Cerebellar cortex (tissue), 1 donor: ENCODE measurements around the gene STT3A.
"Not testable (repeated sequence)": the region's sequence is repeated elsewhere in the genome, so short reads cannot be mapped to it uniquely, and the experiment has no call there.

Experiments used
- DNase-seq: peaks from one replicate; pipeline ENCODE4 v3.0.0-alpha.2; 2015; ENCODE audit warnings: low spot score

The STT3A gene

DNA sequence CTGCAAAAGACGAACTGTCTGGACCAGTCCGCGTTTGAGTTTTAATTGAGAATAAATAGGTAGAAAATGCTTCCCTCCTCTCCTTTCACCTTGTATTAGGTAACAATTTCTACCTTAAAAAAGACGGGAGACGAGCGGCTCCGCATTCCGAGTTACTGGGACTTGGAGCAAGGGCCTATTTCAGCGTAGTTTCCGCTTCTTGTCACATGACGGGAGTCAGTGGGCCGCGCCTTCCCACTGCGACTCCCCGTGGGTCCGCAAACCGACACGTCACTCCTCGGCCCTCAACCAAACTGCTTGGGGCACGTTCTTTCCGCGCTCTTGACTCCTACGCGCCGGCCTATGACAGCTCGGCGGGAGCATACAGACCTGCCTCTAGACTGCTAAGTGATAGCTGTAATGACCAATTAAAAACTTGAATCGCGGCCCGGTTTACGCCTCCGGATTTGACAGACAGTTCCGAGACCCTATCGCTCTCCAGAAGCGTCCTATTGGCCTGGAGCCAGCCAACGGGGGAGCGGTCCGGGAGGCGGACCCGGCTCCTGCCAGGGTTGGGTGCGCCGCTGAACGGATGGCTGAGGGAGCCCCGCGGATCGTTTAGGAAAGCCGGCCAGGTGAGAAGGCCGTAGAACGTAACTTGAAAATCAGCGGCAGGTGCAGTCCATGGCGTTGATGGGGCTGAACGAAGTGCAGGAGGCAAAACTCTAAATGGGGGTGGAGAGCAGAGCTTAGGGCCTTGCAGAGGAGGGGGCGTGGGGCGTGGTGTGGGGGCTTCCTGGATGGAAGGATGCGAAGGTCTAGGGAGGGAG lies at the start of gene STT3A:
Gene STT3A (plus strand): TSS at position 548 of the 809 bp plus-strand sequence. CDS start 3,064 bp downstream, outside the sequence.
- DNase-seq, result peak; percentile 100

DNA sequence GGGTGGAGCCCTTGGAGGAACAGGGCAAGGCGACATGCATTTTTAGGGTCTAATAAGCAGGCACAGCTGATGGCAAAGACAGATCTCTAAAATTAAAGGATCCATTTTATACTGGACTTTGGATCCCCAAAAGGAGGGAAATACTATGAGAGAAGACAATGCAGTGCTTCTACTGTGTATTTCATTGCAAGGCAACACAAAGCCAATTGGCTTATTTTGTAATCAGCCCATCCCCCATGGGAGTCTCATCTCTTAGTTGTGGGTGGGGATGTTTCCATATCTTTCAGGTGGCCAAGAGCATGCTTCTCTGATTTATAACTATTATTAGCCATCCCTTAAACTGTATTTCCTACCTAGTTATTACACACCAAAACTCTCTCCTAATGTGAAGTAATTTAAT lies 41.9 kb upstream of the STT3A start:
- DNase-seq, result no peak

DNA sequence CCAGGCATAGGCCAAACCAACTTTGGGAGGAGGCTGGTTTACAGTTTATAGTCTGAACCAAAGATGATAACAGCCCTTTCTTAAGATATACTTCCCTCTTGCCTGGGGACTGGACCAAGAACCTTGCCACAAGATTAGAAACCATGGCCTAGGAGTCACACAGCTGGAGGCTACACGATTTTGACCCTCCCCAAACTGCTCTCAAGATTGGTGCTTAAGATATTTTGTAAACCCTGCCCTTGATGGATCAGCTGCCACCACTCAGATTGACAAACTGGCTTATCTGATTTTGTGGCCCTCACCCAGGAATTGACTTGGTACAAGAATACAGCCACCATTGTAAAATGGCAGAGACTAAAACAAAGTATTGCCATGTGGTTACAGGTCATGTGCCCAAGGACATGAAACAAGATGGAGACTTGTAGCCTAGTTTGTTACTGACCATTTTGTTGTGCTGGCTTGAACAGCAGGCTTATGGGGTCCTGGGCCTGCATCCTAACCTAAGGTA lies 40.8 kb upstream of the STT3A start:
- no peak for DNase-seq

DNA sequence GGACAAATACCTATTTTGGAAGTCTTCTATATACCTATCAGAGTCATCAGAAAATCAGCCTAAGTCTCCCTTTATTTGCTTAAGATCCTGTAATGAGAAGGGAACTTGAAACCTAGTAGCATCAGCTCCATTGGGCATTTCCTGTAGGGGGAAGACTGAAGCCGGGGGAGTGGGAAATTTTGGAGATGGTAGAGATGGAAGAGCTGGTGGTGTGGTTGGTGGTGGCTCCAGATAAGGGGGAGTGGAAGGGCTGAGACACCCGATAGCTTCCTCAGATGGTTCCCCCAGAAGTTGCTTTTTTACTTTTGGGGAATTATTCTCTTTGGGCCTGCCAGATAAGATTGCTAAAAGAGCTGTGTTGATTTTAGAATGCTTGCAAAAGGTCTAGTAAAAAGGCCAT lies 39.7 kb upstream of the STT3A start:
- DNase-seq, result no peak

DNA sequence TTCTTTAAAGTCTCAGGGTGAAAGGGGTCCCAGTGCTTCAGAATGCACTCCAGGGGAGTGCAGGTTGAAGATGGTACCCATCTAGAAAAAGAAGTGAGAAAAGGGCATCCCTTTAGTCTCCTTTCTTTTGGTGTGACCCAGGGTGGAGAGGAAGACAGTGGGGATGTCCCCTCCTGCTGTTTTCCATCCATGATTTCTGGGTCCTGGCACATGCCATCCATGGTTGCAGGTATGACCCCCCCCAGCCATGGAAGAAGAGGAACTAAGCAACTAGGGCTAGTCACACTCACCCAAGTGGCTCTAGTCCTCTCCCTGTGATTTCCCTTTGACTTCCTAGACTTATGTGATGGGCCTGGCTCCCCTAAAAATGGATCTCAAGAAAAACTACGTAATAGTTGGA lies 39.3 kb upstream of the STT3A start:
- DNase-seq, result no peak

DNA sequence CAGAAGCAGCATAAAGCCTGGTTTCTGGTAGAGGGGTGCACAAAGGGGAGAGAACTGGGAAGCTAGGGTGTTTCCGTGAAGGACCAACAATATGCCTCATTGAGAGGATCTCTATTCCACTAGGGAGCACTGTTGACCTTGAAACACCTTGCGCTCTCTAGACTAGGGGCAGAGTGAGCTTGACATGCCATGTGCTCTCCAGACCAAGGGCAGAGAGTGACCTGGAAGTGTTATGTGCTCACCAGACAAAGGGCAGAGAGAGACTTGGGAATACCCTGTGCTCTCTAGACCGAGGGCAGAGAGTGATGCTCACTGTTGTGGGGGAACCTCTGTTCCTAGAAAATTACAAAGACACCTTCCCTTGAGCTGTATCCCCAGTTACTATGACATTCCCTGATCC lies 38.6 kb upstream of the STT3A start:
- no peak for DNase-seq

DNA sequence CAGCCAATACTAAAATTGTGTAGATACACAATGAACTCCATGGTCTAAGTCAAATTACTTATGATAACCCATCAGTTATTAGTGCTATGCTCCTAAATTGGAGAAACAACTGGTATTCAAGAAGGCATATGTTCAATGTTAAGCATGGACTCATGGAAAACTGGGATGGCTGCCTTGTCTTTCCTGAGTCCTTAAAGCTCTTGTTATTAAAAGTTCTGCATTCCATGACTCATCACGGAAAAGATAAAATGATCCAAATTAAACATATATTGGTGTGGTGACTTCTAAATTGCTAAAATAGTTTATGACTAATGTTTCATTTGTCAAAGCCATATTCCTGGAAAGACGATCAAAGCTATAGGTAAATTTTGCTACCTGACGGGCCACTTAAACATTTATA lies 32.8 kb upstream of the STT3A start:
- DNase-seq, result no peak

DNA sequence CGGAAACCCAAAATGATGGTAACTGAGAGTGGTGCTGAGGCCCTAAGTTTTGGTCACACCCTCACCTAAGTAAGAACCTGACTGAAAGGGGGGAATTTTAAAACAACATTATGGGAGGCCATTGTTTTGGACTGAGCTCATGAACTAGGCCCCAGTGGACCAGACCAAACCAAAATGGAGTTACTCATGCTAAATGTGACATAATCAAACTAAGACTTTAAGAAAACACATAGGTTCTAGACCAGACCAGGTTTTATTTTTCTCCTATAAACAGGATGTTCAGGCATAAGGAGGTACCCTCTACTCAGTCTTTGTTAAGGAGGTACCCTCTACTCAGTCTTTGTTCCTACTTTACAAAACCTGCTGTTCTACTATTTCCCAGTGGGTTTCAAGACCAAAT lies 30.7 kb upstream of the STT3A start:
- no peak for DNase-seq

DNA sequence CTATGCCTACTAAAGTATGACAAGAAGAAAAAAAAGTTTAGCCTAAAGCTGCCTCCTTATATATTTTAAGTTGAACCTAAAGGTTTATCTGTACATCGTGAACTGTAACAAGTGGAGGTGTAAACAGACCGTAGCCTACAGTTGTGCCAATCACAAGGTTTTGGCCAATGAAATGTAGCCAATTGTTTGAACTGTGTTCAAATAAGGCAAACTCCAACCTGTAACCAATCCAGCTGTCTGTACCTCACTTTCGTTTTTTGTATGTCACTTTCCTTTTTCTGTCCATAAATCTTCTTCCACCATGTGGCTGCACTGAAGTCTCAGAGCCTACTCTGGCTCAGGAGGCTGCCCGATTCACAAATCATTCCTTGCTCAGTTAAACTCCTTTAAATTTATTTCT lies 30.2 kb upstream of the STT3A start:
- no peak for DNase-seq

DNA sequence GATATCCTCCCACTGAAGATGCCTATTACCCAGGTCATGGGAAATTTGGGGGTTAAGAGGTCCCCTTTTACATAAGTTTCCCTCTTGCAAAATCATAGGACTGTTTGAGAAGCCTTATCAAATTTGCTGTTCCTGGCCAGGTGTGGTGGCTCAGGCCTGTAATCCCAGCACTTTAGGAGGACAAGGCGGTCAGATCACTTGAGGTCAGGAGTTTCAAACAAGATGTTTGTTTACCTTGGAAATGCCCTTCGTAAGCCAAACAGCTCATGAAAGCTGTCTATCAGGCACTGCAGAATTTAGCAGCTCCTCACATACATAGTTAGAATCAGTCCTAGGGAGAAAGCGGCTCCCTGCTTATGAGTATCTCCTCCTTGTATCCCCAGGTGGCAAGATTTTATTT lies 28.3 kb upstream of the STT3A start:
- DNase-seq, result no peak

DNA sequence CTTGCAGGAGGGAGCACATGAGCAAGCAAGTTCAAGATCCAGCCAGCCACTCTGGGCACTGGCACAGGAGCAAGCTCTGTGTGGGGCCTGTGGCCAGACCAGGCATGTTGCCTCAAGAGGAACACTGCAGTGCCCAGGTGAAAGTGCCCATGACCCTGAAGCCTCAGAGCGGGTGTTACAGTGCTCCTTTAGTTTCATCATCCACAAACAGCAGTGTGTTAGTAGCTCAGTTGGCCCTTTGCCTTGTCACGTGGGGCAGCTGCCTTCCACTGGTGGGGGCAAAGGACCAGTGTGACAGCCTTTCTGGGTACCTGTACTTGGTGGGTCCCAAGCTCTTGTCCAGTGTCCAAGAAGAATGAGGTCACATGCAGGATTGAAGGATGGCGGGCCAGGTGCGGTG lies 26.4 kb upstream of the STT3A start:
- DNase-seq, result no peak

DNA sequence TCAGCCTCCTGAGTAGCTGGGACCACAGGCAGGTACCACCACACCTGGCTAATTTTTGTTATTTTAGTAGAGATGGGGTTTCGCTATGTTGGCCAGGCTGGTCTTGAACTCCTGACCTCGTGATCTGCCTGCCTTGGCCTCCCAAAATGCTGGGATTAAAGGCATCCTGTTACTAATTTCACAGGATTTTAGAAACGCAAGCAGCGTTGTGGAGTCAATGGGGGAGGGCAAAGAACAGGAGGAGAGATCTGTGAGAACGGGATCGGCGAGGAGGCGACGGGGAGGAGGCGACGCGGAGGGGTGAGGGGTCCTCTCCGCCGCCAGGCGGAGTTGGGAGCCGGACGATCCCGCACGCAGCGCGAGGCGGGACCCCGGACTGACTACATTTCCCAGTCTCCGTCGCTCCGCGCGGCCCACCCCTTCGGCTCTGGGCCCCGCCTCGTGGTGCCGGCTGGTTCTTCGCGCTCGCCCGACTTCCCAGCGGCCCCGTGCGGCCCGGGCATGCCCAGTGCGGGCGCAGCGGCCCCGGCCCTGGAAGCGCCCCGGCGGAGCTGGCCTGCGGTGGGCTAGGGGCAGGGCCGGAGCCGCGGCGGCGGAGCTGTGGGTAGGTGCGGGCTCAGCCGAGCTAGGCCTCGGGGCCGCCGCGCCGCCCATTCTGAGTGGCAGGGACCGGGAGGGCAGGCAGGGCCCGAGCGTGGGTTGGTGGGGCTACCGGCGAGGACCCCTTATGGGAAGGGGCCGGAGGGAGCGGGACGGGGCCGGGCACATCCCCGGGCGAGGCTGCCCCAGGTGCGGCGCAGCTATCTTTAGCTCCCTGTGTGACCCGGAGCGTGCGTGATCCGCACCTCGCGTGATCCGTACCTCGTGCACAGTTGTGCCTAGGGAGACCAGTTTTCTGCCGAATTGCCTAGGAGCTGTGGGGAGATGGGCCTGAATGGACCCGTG lies 23.4 kb upstream of the STT3A start, which contains the start of gene EI24:
Gene EI24 (plus strand): TSS at position 508 of the 945 bp plus-strand sequence. CDS start 3,051 bp downstream, outside the sequence.
- peak; percentile 89 for DNase-seq

DNA sequence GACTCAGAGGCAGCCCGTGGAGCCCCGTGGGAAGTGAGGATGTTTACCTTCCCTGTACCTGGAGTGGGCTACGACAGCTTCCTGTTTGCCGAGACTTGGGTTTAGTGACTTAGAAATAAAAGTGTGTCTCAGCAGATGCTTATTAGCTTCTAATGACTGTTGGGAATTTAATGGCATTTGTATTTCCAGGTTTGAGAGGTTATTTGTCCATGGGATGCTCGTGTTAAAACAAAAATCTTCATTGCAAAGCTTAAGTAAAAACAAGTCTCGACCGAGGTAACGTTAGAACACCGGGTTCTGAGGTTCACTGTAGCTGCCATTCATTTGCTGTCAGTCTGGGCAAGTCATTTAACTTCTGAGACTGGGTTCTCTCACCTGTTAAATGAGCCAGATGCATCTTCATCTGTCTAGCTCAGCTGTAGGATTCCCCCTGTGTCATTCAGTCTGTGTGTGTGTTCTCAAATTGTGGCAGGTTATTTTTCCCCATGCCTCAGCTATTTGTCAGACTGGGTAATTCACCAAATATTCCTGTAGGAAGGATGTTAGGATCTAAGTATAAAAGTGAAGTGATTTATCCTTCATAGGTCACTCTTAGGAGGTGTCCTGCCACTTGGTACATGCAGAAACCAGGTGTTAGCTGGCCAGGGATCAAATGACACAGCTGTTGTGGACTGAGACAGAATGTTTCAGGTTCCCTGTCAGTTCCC lies 22.6 kb upstream of the STT3A start:
- DNase-seq, result peak; percentile 26

DNA sequence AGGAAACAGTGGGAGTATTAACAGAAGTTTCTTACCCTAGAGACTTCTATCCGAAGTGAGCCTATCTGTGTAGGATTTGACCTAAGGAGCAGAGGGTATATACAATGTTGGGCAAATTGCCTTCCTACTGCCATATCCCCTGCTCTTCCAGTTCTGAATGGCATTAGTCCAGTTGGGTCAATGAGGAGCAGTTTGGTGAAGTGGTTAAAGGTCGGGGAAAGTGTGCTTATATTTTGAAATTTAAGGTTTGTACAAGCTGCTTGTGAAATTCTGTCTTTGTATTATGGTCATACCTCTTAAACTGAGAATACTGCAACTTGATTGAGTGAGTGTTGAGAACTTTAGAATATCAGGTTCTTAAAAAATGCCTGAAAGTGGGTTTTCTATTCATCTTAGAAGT lies 21.7 kb upstream of the STT3A start:
- no peak for DNase-seq

DNA sequence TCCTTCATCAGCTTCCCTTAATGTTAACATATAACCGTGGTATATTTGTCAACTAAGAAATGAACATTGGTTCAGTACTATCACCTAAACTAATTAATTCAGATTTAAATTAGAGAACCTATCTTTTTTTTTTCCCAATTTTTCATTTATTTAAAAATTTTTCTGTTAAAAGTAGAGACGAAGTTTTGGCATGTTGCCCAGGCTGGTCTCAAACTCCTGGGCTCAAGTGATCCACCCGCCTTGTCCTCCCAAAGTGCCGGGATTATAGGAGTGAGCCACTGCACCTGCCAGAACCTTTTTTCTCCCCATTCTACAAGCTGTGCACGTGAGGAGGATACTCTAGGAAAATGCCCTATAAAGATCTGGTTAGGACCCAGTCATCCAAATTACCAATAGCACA lies 19.7 kb upstream of the STT3A start:
- no peak for DNase-seq

DNA sequence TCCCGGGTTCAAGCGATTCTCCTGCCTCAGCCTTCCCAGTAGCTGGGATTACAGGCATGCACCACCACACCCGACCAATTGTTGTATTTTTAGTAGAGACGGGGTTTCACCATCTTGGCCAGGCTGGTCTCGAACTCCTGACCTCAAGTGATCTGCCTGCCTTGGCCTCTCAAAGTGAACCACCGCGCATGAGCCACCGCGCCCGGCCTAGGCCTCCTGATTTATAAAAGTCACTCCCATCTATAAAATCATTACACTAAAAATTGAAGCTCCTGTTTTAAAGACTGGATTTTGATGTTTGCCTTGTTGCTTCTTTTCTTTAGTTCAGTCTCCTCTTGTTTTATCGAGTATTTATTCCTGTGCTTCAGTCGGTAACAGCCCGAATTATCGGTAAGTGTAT lies 15.5 kb upstream of the STT3A start:
- DNase-seq, result not testable (repeated sequence)

DNA sequence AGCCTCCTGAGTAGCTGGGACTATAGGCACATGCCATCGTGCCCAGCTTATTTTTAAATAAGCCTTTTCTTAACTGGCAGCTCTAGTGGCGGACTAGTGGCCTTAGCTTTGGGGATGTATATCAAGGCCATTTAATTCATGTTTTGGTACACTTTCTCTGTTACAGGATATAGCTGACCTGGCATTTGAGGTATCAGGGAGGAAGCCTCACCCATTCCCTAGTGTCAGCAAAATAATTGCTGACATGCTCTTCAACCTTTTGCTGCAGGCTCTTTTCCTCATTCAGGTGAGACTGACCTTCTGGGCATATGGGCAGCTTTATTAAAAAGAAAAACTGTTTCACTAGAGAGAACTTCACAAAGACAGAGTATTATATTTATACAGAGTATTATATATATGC lies 13.9 kb upstream of the STT3A start:
- DNase-seq, result no peak

DNA sequence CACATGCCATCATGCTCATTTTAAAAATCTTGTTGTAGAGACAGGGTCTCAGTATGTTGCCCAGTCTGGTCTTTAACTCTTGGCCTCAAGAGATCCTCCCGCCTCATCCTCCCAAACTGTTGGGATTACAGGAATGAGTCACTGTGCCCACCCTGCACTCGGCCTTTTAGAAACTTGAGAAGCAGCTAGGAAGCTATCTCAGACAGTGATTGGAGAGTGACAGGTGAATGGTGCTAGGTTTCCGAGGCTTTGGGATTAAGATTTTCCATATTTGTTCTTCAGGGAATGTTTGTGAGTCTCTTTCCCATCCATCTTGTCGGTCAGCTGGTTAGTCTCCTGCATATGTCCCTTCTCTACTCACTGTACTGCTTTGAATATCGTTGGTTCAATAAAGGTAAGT lies 12.8 kb upstream of the STT3A start:
- no peak for DNase-seq

DNA sequence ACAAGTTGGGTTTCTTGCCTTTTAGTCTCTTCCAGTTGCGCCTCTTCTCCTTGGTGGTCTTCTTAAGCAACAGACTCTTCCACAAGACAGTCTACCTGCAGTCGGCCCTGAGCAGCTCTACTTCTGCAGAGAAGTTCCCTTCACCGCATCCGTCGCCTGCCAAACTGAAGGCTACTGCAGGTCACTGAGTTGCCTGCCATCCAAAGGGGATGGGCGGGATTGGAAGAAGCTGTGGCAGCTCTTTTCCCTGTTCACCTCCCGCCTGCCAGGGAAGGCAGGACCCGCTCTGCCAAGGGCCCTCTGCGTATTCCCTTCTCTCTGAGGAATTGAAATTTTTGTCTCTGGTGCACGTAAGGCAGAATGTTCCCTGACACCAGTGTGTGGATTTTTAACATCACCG lies 9.2 kb upstream of the STT3A start:
- DNase-seq, result no peak

DNA sequence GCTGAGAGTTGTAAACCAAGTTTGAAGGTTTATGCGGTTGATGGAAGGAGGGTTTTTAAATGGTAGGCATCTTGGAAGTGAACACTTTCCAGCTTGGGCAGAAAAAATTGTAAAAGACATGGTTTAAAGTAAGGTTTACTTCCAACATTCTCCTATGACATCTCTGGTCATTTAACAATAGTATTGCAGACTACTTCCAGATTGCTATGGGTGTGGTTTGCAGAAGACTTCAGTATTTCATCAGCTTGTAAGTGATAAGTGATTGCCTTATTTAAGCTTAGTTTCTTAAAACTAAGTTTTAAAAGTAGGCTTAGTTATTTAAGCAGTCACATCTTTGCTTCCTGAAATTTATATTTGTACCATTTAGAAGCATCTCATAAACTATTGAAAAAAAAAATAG lies 7.2 kb upstream of the STT3A start:
- no peak for DNase-seq

DNA sequence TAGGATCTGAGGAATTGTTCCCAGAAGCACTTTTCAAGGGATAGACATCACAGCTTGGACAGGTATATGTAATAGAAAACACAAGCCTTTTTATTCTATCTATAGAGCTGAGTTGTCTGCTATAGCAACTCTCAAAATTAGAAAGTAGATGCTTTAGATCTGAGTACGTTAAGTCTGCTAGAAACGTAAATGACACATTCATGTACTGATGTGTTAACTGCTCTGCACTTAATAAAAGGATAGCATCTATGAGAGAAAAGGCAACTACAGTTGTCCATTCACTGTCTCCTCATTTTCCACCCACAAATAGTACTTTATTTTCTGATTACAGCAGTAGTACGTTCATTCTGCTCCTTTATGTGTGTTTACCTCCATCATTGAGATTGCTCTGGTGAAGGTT lies 6.0 kb upstream of the STT3A start:
- DNase-seq, result no peak

DNA sequence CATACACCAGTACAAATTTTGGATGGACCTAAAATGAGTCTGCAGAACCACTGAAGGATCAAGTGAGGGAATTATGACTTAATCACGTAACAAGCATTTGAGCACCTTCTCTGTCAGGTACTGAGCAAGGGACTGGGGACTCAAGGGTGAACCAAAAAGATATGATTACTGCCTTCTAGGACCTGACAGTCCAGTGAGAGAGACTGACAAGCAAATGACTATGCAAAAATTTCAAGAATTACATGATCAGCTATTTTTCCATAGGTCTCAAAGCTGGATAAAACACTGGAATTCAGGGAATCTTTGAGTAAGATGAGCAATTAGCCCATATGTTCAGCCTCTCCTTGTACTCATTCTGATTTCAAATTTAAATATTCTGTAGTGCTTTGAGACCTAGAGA lies 5.2 kb upstream of the STT3A start:
- DNase-seq, result no peak
